Body of pancreas (tissue), 4 donors: ENCODE results near the gene ADPRS. TPM values are rescaled to one million over a fixed set of nuclear protein-coding genes. Genes with fewer than 3 reads are reported as not detected.

ENCODE experiments used
- ATAC-seq: fragments of 150-250 bp; one replicate; pipeline ENCODE4 v1.9.1; 2016
- DNase-seq, 4 donors: peaks; one replicate each; pipeline ENCODE4 v3.0.0-alpha.2; 2019
- H3K27ac ChIP-seq, 4 donors: fragments of 200-600 bp; sonication (generic); 1 replicate in 3 of 4; 2 replicates in 1 of 4; pipeline versions ENCODE4 v1.5.1 to v1.6.1; 2016 to 2019; ENCODE audit warnings: mild to moderate bottlenecking in 1 of 4, mixed read lengths in 1 of 4, moderate library complexity in 1 of 4
- H3K27me3 ChIP-seq, 2 donors: fragments of 200-600 bp; sonication (generic); one replicate each; pipeline ENCODE4 v1.6.0; 2016; ENCODE audit warnings: mild to moderate bottlenecking in 1 of 2
- H3K36me3 ChIP-seq, 2 donors: fragments of 200-600 bp; sonication (generic); replicated peaks in 1 of 2; 2 replicates each; pipeline ENCODE4 v1.5.1; 2016; ENCODE audit warnings: low read depth in 2 of 2; ENCODE audit not compliant: insufficient read depth in 1 of 2
- H3K4me1 ChIP-seq: fragments of 200-600 bp; sonication (generic); one replicate; pipeline ENCODE4 v1.6.0; 2016
- H3K4me3 ChIP-seq, 2 donors: fragments of 200-600 bp; sonication (generic); 1 replicate in 1 of 2; 2 replicates in 1 of 2; pipeline ENCODE4 v1.5.1; 2016 to 2019
- H3K9me3 ChIP-seq, 3 donors: fragments of 200-600 bp; sonication (generic); 1 replicate in 2 of 3; 2 replicates in 1 of 3; pipeline ENCODE4 v1.5.1; 2016
- CTCF ChIP-seq, 7 experiments: fragments of 450-650 bp in 4 of 7; fragments of 200-600 bp in 3 of 7; sonication (generic) in 3 of 7; IDR thresholded peaks; one replicate each; pipeline ENCODE4 v1.5.1; 2016 to 2019; ENCODE audit warnings: antibody characterized with exemption in 7 of 7
- POLR2A ChIP-seq, 3 donors: fragments of 450-650 bp; IDR thresholded peaks; one replicate each; pipeline ENCODE4 v1.6.1; 2016; ENCODE audit warnings: antibody characterized with exemption in 3 of 3, mild to moderate bottlenecking in 2 of 3
- WGBS, 2 donors: methylation state at CpG; one replicate each; pipeline ENCODE4 v1.1.5; 2017; 5-methylcytosine and 5-hydroxymethylcytosine counted together
- intact Hi-C: fragments of 100-400 bp; cut with DNase I; formaldehyde crosslinking; loops from one replicate; pipeline ENCODE4 v1.15.1; 2023
- total RNA-seq, 2 donors: library from RNA; depleted of rRNA; stranded (reverse); fragments of >200 nt; gene quantifications; one replicate each; pipeline ENCODE4 v1.1.0, GENCODE V29; 2016

ADPRS gene
- total RNA-seq, 2 donors from 2014 or later: 16.2 to 25.2 TPM

- Histone ChIP-seq H3K27me3 (no peaks in the 10 kb centered on the region), H3K36me3 (no peaks in the 10 kb centered on the region), H3K9me3 (no peaks in the 10 kb centered on the region), H3K4me3 (no peak overlapping the region), H3K4me1 (no peaks in the 10 kb centered on the region), H3K27ac (no peak overlapping the region)
- DNase-seq: no peak
- intact Hi-C loops: no loop called here
- TF ChIP-seq CTCF (IDR thresholded peaks at IDR 0.05) (no peak), POLR2A (IDR thresholded peaks at IDR 0.05) (no peak)
- 92 to 100% methylated on average over 1 of the region's 1 CpG for WGBS, 2 donors
- no peak for ATAC-seq
Observed at GRCh38 chr1:36062315-36062714, 26.4 kb upstream of the ADPRS start.

GRCh38 chr1:36067871-36068270, 20.8 kb upstream of the ADPRS start:
- no peak for ATAC-seq
- TF ChIP-seq POLR2A (IDR thresholded peaks at IDR 0.05): no peak
- TF ChIP-seq CTCF (IDR thresholded peaks at IDR 0.05): no peak
- Histone ChIP-seq H3K27me3 (no peaks in the 10 kb centered on the region), H3K36me3 (no peaks in the 10 kb centered on the region), H3K4me3 (no peak overlapping the region), H3K4me1 (no peaks in the 10 kb centered on the region), H3K27ac (no peak overlapping the region), H3K9me3 (no peaks in the 10 kb centered on the region)
- DNase-seq: no peak
- intact Hi-C loops: no loop called here

GRCh38 chr1:36068866-36069265, 19.8 kb upstream of the ADPRS start:
- WGBS, 2 donors: 78 to 90% methylated on average over 2 of the region's 2 CpGs
- no peak for TF ChIP-seq CTCF (IDR thresholded peaks at IDR 0.05)
- TF ChIP-seq POLR2A (IDR thresholded peaks at IDR 0.05): no peak
- Histone ChIP-seq H3K4me3 (no peak overlapping the region), H3K27ac (no peak overlapping the region), H3K27me3 (no peaks in the 10 kb centered on the region), H3K4me1 (no peaks in the 10 kb centered on the region), H3K9me3 (no peaks in the 10 kb centered on the region), H3K36me3 (no peaks in the 10 kb centered on the region)
- intact Hi-C loops: no loop called here
- ATAC-seq (no peak), DNase-seq (no peak)

- no peak for DNase-seq
- intact Hi-C loops: no loop called here
Observed at GRCh38 chr1:36070349-36070748, 18.3 kb upstream of the ADPRS start.

More at GRCh38 chr1:36070349-36070748, 18.3 kb upstream of the ADPRS start:
- no peaks in the 10 kb centered on the region for H3K27me3 ChIP-seq
- TF ChIP-seq POLR2A (IDR thresholded peaks at IDR 0.05) (no peak), CTCF (IDR thresholded peaks at IDR 0.05) (no peak)
- no peaks in the 10 kb centered on the region for H3K36me3 ChIP-seq
- no peaks in the 10 kb centered on the region for H3K9me3 ChIP-seq
- no peak overlapping the region for H3K4me3 ChIP-seq
- H3K27ac ChIP-seq: no peak overlapping the region
- H3K4me1 ChIP-seq: no peaks in the 10 kb centered on the region
- 66 to 69% methylated on average over 2 of the region's 2 CpGs for WGBS, 2 donors
- ATAC-seq: no peak
